HUDEP-2 (cell line): ENCODE results near the gene VEPH1.

Experiments used
- DNase-seq, 76 experiments: peaks; one replicate each; lab custom pipeline; 2025; ENCODE audit not compliant: unreplicated experiment in 76 of 76; lab: John Stamatoyannopoulos, UW

Gene VEPH1

GRCh38 chr3:157479464-157480243, 23.6 kb downstream of the VEPH1 start:
- no peak for DNase-seq

DNA sequence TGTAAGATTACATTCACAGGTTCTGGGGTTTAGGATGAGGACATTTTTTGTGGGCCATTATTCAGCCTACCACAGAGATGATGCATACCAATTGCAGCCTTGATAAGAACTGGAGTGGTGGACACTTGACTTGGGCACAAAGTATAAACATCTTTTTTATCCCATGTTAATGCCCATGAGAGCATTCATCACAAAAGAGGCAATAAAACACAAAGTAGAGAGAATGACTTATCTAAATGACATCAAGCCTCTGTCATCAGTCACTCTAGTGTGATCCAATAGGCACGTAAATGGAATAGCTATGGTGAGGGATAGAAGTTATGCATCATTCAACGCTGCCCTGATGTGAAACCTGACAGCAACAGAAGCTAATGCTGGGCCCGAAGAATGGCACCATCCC, 25.8 kb downstream of the VEPH1 start:
- DNase-seq = no peak

DNA sequence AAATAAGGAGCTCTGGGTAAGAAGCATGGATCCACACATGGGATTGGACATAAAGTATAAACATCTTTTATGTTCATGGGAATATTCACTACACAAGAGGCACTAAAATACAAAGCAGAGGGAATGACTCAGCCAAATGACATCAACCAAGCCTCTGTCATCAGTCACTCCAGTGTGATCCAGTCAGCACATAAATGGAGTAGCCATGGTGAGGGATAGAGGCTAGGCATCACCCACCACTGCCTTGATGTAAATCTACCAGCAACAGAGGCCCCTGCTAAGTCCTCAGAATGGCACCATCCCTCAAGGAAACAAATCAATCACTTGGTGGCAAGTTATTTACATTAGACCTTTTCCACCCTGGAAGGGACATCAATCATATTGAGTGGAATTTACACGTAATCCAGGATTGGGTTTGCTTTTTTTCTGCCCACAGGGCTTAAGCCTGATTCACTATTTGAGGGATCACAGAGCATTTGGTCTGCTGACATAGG, 27.2 kb downstream of the VEPH1 start:
- no peak for DNase-seq

GRCh38 chr3:157472648-157473047, 30.6 kb downstream of the VEPH1 start:
- no peak for DNase-seq

DNA sequence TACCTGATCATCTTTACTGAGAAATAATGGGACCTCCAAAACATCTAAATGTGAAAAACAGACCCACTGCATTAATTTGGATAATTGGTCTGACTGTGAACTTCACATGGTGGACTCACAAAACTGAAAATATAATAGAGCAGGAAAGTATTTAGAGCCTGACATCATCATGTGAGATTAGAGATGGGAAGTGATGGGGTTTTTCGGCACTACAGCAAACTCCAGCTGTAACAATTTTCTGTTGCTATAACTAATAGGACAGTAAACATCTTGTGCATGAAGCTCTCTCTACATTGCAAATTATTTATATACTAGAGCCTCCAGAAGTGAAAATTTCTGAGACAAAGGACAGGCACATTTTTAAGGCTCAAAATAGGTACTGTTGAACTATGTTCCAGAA, 32.2 kb downstream of the VEPH1 start:
- DNase-seq = no peak

GRCh38 chr3:157469561-157470294, 33.5 kb downstream of the VEPH1 start:
- no peak for DNase-seq

GRCh38 chr3:157467200-157467599, 36.0 kb downstream of the VEPH1 start:
- no peak for DNase-seq

- DNase-seq = no peak
Observed at GRCh38 chr3:157465741-157466140, 37.5 kb downstream of the VEPH1 start.

DNA sequence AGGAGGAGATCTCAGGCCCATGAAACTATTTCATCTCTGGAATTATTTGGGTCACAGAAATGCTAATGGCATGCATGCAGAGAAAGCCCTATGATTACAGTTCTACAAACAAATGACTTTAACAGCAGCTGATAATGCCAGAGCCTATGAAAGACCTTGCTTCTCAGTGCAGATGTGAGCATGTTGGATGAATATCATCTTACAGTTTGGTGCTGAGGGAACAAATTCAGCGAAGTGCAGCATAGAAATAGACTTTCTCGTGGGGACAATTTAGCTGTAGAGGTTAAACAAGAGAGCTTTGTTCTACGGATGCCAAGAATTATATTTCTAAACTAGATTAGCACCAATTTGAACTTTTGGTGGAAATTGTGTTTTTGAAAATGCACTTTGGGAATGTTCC, 38.9 kb downstream of the VEPH1 start:
- DNase-seq = no peak

DNA sequence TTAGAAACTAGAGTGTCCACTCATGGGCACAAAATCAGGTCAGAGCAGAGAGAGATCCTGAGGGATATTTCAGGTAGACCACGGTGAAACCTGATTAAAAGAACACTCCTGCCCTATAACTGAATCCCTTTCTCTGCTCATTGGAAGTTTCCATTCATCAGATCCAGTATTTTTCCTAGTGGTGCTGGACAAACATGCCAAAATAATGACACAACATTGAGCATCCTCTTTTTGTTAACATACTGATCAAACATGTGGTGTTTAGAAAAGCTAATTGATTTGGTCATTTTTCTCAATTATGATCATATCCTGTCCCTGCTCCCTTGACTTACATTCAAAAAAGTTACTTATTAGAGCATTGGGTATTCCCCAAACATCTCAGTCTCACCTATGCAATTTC, 39.4 kb downstream of the VEPH1 start:
- no peak for DNase-seq

DNA sequence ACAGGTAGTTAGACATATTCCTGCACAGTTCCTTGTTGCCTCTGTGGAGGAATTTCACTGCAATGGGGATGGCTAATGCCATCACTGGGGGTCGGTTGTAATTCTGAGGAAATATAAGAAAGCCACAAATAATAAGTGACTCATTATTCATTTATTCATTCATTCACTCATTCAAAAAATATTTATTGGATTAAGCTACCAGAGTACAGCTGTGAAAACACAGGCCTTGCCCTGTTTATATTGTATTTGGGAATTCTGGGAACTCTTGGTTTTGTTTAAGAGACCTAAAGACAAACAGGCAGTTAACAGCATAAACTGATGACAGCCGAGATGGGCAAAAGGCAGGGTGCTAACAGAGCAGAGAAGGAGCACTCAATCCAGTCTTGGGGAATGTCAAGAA, 43.0 kb downstream of the VEPH1 start:
- no peak for DNase-seq

GRCh38 chr3:157459706-157460105, 43.5 kb downstream of the VEPH1 start:
- DNase-seq = no peak

DNA sequence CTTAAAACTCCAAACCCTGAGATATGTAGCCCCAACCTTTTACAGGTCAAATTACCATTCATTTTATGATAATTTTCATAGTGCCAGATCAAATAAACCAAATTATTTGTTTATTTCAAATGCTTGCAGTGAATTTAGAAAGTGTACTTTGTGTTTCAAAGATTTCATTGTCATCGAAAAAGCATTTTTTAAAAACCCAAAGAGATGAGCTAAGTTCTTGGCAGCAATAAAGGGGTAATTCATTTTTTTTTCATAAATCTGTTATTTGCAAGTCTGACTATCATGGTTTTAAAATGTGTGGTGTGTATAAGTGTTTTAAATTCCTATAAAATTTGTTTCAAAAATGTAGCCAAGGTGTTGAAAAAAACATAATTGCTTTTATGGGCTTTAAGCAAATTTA, 49.4 kb downstream of the VEPH1 start:
- no peak for DNase-seq

- no peak for DNase-seq
Observed at GRCh38 chr3:157452097-157452496, 51.1 kb downstream of the VEPH1 start.

GRCh38 chr3:157447026-157447694, 56.1 kb downstream of the VEPH1 start:
- DNase-seq = no peak

DNA sequence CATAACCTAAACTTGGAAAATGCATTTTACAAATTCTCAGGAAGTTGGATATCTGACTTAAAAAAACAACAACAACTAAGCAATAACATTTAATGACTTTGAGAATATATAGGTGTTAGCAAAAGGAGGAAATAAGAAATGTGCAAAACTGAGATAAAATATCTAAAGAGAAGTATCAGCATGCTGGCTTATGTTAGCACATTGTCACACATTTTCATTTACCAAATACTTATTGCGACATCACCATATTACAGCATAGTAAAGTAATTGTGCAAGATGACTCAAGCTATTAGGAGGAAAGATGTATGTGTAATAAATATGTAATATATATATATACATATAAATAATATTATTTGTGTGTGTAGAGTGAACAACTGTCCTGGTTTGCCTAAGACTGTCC, 57.4 kb downstream of the VEPH1 start:
- DNase-seq = no peak

- no peak for DNase-seq
Observed at GRCh38 chr3:157444797-157445184, 58.4 kb downstream of the VEPH1 start.

- no peak for DNase-seq
Observed at GRCh38 chr3:157443905-157444796, 59.1 kb downstream of the VEPH1 start.

- DNase-seq = no peak
Observed at GRCh38 chr3:157442729-157443128, 60.5 kb downstream of the VEPH1 start.

GRCh38 chr3:157441102-157441624, 62.1 kb downstream of the VEPH1 start:
- DNase-seq = no peak
